Tibial nerve (tissue), 4 donors: ENCODE measurements around the gene IL1F10.

Experiments
- CTCF ChIP-seq, 5 experiments: fragments of 200-600 bp in 3 of 5; fragments of 450-650 bp in 2 of 5; sonication (generic) in 3 of 5; IDR thresholded peaks; one replicate each; pipeline ENCODE4 v1.5.1; 2016 to 2019; ENCODE audit warnings: antibody characterized with exemption in 5 of 5, mild to moderate bottlenecking in 3 of 5, moderate library complexity in 2 of 5
- EP300 ChIP-seq, 2 donors: sonication (generic); formaldehyde crosslinking; IDR thresholded peaks; one replicate each; pipeline ENCODE4 v1.6.1; 2017; ENCODE audit warnings: antibody characterized with exemption in 2 of 2, mild to moderate bottlenecking in 1 of 2
- POLR2A ChIP-seq, 2 donors: fragments of 450-650 bp; IDR thresholded peaks; one replicate each; pipeline ENCODE4 v1.6.1; 2017; ENCODE audit warnings: antibody characterized with exemption in 2 of 2, mild to moderate bottlenecking in 2 of 2, moderate library complexity in 2 of 2

GRCh38 chr2:113050921-113051895, 16.6 kb upstream of the IL1F10 start:
- TF ChIP-seq CTCF (IDR thresholded peaks at IDR 0.05) (no peak), EP300 (IDR thresholded peaks at IDR 0.05) (no peak), POLR2A (IDR thresholded peaks at IDR 0.05) (no peak)
